Spleen (tissue), 7 donors: ENCODE measurements around the gene DTD1.

Experiments used
- CTCF ChIP-seq, 11 experiments: fragments of 200-600 bp in 7 of 11; fragments of 450-650 bp in 4 of 11; sonication (generic) in 4 of 11; IDR thresholded peaks in 8 of 11; conservative IDR thresholded peaks in 3 of 11; 1 replicate in 7 of 11; 2 replicates in 4 of 11; pipeline versions ENCODE4 v1.4.0 to v1.8.0; 2016 to 2021; ENCODE audit warnings: antibody characterized with exemption in 11 of 11, inconsistent platforms in 4 of 11, mild to moderate bottlenecking in 1 of 11
- POLR2A ChIP-seq, 3 donors: fragments of 450-650 bp; IDR thresholded peaks; one replicate each; pipeline ENCODE4 v1.5.1; 2017; ENCODE audit warnings: antibody characterized with exemption in 3 of 3, mild to moderate bottlenecking in 1 of 3
- donor health status: DM: no; HTN: no; CAD: no; lungs with moderate emphysema.
- donor health status: DM: no; HTN: no; CAD: no.
- donor health status: DM: no; HTN: no; CAD: no.

- TF ChIP-seq CTCF (IDR thresholded peaks at IDR 0.05 in 8 of 11, conservative IDR thresholded peaks at IDR 0.05 in 3 of 11) (no peak), POLR2A (IDR thresholded peaks at IDR 0.05) (no peak)
These were observed 141.0 kb downstream of the DTD1 start for GRCh38 chr20:18728870-18729224.
